Measurements from ENCODE around the gene PARD3B. TPM values are rescaled to one million over a fixed set of nuclear protein-coding genes. Genes with fewer than 3 reads are reported as not detected.

PARD3B gene
- total and polyA plus RNA-seq, 10 of the 15 experiments (the other 5 are each of a cell fraction or from before 2014, with no cell fraction given), result 0.01 to 0.54 (median 0.07) TPM; not detected in 7

GRCh38 chr2:205070889-205071288 is 525.6 kb downstream of the PARD3B start:
- H3K27ac ChIP-seq (ENCODE audit: control insufficient read depth, insufficient read depth), result no peak overlapping the region
- CTCF ChIA-PET, result interaction anchor here (0.7 kb wide), 1 partner anchor 64 kb away, joined by 3 read pairs; no protein-coding TSS in a partner anchor
- H4K20me1 ChIP-seq (ENCODE audit: control insufficient read depth, insufficient read depth), result no peaks in the 10 kb centered on the region
- DNase-seq (ENCODE audit: low read depth, low spot score) (no peak), ATAC-seq (no peak), FAIRE-seq (no peak)
- POLR2A ChIA-PET, result no interaction called here
- no peaks in the 10 kb centered on the region for H3K27me3 ChIP-seq (replicated peaks in 1 of 2; ENCODE audit: control insufficient read depth in 2 of 2, insufficient read depth in 2 of 2, low read length in 1 of 2)
- TF ChIP-seq, protein P1, sequence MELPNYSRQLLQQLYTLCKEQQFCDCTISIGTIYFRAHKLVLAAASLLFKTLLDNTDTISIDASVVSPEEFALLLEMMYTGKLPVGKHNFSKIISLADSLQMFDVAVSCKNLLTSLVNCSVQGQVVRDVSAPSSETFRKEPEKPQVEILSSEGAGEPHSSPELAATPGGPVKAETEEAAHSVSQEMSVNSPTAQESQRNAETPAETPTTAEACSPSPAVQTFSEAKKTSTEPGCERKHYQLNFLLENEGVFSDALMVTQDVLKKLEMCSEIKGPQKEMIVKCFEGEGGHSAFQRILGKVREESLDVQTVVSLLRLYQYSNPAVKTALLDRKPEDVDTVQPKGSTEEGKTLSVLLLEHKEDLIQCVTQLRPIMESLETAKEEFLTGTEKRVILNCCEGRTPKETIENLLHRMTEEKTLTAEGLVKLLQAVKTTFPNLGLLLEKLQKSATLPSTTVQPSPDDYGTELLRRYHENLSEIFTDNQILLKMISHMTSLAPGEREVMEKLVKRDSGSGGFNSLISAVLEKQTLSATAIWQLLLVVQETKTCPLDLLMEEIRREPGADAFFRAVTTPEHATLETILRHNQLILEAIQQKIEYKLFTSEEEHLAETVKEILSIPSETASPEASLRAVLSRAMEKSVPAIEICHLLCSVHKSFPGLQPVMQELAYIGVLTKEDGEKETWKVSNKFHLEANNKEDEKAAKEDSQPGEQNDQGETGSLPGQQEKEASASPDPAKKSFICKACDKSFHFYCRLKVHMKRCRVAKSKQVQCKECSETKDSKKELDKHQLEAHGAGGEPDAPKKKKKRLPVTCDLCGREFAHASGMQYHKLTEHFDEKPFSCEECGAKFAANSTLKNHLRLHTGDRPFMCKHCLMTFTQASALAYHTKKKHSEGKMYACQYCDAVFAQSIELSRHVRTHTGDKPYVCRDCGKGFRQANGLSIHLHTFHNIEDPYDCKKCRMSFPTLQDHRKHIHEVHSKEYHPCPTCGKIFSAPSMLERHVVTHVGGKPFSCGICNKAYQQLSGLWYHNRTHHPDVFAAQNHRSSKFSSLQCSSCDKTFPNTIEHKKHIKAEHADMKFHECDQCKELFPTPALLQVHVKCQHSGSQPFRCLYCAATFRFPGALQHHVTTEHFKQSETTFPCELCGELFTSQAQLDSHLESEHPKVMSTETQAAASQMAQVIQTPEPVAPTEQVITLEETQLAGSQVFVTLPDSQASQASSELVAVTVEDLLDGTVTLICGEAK (IDR thresholded peaks at IDR 0.05; ENCODE audit: borderline replicate concordance), result no peak
- no peak for TF ChIP-seq RCOR1 (conservative IDR thresholded peaks at IDR 0.05; ENCODE audit: low read depth, low read length)
- TF ChIP-seq NR2C2 (IDR thresholded peaks at IDR 0.05; ENCODE audit: borderline replicate concordance, control insufficient read depth, insufficient read length, low read depth), result no peak
- no peak for TF ChIP-seq FOS (IDR thresholded peaks at IDR 0.05; ENCODE audit: borderline replicate concordance, extremely low read depth, insufficient read length)
- TF ChIP-seq ZNF622 (IDR thresholded peaks at IDR 0.05), result no peak
- TF ChIP-seq, protein P2, sequence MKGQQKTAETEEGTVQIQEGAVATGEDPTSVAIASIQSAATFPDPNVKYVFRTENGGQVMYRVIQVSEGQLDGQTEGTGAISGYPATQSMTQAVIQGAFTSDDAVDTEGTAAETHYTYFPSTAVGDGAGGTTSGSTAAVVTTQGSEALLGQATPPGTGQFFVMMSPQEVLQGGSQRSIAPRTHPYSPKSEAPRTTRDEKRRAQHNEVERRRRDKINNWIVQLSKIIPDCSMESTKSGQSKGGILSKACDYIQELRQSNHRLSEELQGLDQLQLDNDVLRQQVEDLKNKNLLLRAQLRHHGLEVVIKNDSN (IDR thresholded peaks at IDR 0.05; ENCODE audit: borderline replicate concordance, extremely low read length, insufficient read depth, low read depth, low read length), result no peak
- TF ChIP-seq, protein P3, sequence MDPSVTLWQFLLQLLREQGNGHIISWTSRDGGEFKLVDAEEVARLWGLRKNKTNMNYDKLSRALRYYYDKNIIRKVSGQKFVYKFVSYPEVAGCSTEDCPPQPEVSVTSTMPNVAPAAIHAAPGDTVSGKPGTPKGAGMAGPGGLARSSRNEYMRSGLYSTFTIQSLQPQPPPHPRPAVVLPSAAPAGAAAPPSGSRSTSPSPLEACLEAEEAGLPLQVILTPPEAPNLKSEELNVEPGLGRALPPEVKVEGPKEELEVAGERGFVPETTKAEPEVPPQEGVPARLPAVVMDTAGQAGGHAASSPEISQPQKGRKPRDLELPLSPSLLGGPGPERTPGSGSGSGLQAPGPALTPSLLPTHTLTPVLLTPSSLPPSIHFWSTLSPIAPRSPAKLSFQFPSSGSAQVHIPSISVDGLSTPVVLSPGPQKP (IDR thresholded peaks at IDR 0.05; ENCODE audit: low read depth, low read length), result no peak
- TF ChIP-seq, protein P4, sequence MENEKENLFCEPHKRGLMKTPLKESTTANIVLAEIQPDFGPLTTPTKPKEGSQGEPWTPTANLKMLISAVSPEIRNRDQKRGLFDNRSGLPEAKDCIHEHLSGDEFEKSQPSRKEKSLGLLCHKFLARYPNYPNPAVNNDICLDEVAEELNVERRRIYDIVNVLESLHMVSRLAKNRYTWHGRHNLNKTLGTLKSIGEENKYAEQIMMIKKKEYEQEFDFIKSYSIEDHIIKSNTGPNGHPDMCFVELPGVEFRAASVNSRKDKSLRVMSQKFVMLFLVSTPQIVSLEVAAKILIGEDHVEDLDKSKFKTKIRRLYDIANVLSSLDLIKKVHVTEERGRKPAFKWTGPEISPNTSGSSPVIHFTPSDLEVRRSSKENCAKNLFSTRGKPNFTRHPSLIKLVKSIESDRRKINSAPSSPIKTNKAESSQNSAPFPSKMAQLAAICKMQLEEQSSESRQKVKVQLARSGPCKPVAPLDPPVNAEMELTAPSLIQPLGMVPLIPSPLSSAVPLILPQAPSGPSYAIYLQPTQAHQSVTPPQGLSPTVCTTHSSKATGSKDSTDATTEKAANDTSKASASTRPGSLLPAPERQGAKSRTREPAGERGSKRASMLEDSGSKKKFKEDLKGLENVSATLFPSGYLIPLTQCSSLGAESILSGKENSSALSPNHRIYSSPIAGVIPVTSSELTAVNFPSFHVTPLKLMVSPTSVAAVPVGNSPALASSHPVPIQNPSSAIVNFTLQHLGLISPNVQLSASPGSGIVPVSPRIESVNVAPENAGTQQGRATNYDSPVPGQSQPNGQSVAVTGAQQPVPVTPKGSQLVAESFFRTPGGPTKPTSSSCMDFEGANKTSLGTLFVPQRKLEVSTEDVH (IDR thresholded peaks at IDR 0.05; ENCODE audit: low read depth, partially characterized antibody), result no peak
- TF ChIP-seq IKZF2 (IDR thresholded peaks at IDR 0.05), result no peak
- in situ Hi-C loops (cut with MboI) (no loop called here), intact Hi-C loops (cut with micrococcal nuclease; ENCODE audit: unreplicated experiment) (no loop called here)
- RAD21 ChIA-PET (ENCODE audit: unreplicated experiment), result no interaction called here
- no peak overlapping the region for H2AFZ ChIP-seq (ENCODE audit: control insufficient read depth, low read depth, low read length)
- no peak overlapping the region for H3K4me3 ChIP-seq
- H3K4me2 ChIP-seq (ENCODE audit: control insufficient read depth, insufficient read depth), result no peak overlapping the region
- SMC1A ChIA-PET (ENCODE audit: uncharacterized antibody, unreplicated experiment), result interaction anchor here (1.4 kb wide), 1 partner anchor 10 kb away, joined by 5 read pairs; no protein-coding TSS in a partner anchor
- 0% methylated on average over 1 of the region's 1 CpG for WGBS (ENCODE audit: insufficient coverage, insufficient replicate concordance, low lambda C conversion rate, missing lambda C conversion rate)
- H3K9me3 ChIP-seq (replicated peaks; ENCODE audit: control insufficient read depth, insufficient read depth, low read length), result no peaks in the 10 kb centered on the region
- no peaks in the 10 kb centered on the region for H3K36me3 ChIP-seq (ENCODE audit: control insufficient read depth in 2 of 2, insufficient read depth in 2 of 2, low read length in 1 of 2)
- H3K9ac ChIP-seq (ENCODE audit: control insufficient read depth, insufficient read depth, low read length), result no peak overlapping the region
- BruUV-seq (replicated peaks), result no TSS peak
- H3K79me2 ChIP-seq (ENCODE audit: control insufficient read depth, insufficient read depth, low read length), result no peaks in the 10 kb centered on the region
- no peaks in the 10 kb centered on the region for H3K4me1 ChIP-seq (ENCODE audit: control insufficient read depth, insufficient read depth, low read length)
